Chondrocyte (in vitro differentiated cells): Measurements from ENCODE around the gene PGM2. TPM values are rescaled to one million over a fixed set of nuclear protein-coding genes. Genes with fewer than 3 reads are reported as not detected.

Source experiments
- DNase-seq: peaks from one replicate; pipeline ENCODE4 v3.0.0; 2021; ENCODE audit warnings: mixed read lengths, low spot score
- H3K27ac Mint-ChIP-seq: one replicate; pipeline ENCODE4 v1.8.0; 2021; ENCODE audit warnings: mild to moderate bottlenecking, moderate library complexity, mixed read lengths; ENCODE audit not compliant: unreplicated experiment
- H3K27me3 Mint-ChIP-seq: 2 replicates; pipeline ENCODE4 v1.8.0; 2021; ENCODE audit warnings: low read depth, mixed read lengths
- H3K36me3 Mint-ChIP-seq: 2 replicates; pipeline ENCODE4 v1.8.0; 2021; ENCODE audit warnings: low read depth, mixed read lengths
- H3K4me1 Mint-ChIP-seq: 2 replicates; pipeline ENCODE4 v1.8.0; 2021; ENCODE audit warnings: low read depth, mild to moderate bottlenecking, mixed read lengths
- H3K4me3 Mint-ChIP-seq: one replicate; pipeline ENCODE4 v1.8.0; 2021; ENCODE audit warnings: mild to moderate bottlenecking, moderate library complexity, mixed read lengths; ENCODE audit not compliant: unreplicated experiment
- H3K9me3 Mint-ChIP-seq: 2 replicates; pipeline ENCODE4 v1.8.0; 2021; ENCODE audit warnings: low read depth, mixed read lengths
- total RNA-seq: library from RNA; stranded (reverse); gene quantifications from 3 replicates; pipeline ENCODE4 v1.2.1, GENCODE V29; 2021
- TF ChIP-seq, protein P1 (sequence below): fragments of 200-600 bp; sonication (generic); IDR thresholded peaks from 2 replicates; pipeline ENCODE4 v1.5.0; 2021; ENCODE audit warnings: antibody characterized with exemption, mild to moderate bottlenecking, moderate library complexity

PGM2 gene
- total RNA-seq, 1 donor from 2014 or later, result 26.4 TPM

GRCh38 chr4:37879365-37879764 is 52.9 kb downstream of the PGM2 start:
- peaks cover 12% of the 10 kb centered on the region for H3K27me3 Mint-ChIP-seq
- no peak overlapping the region for H3K27ac Mint-ChIP-seq
- H3K4me3 Mint-ChIP-seq, result no peak overlapping the region
- no peak for DNase-seq
- TF ChIP-seq, protein P1, sequence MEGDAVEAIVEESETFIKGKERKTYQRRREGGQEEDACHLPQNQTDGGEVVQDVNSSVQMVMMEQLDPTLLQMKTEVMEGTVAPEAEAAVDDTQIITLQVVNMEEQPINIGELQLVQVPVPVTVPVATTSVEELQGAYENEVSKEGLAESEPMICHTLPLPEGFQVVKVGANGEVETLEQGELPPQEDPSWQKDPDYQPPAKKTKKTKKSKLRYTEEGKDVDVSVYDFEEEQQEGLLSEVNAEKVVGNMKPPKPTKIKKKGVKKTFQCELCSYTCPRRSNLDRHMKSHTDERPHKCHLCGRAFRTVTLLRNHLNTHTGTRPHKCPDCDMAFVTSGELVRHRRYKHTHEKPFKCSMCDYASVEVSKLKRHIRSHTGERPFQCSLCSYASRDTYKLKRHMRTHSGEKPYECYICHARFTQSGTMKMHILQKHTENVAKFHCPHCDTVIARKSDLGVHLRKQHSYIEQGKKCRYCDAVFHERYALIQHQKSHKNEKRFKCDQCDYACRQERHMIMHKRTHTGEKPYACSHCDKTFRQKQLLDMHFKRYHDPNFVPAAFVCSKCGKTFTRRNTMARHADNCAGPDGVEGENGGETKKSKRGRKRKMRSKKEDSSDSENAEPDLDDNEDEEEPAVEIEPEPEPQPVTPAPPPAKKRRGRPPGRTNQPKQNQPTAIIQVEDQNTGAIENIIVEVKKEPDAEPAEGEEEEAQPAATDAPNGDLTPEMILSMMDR, result no peak
- H3K4me1 Mint-ChIP-seq, result no peaks in the 10 kb centered on the region
- H3K9me3 Mint-ChIP-seq, result no peaks in the 10 kb centered on the region
- H3K36me3 Mint-ChIP-seq, result no peaks in the 10 kb centered on the region

DNA sequence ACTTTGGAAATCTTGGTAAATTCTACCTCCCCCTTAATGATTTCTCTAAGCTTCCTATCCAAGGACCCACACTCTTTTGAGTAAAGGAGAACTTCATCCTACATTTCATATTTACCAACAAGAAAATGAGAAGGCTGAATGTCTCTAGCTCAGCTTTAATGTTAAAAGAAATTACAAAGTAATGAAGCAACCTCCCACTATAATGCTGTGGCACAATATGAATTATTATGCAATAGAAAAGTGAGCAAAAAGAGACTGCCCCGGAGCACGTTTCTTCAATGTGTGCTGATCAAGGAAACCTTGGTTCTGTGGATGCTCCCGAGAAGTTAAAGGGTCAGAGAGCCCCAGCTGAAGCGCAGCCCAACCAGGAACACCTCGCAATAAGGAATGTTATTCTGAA is 55.3 kb downstream of the PGM2 start:
- Mint-ChIP-seq H3K9me3 (no peaks in the 10 kb centered on the region), H3K4me3 (no peak overlapping the region), H3K27ac (no peak overlapping the region), H3K27me3 (peaks cover 14% of the 10 kb centered on the region), H3K36me3 (no peaks in the 10 kb centered on the region), H3K4me1 (no peaks in the 10 kb centered on the region)
- no peak for DNase-seq
- TF ChIP-seq, protein P1, result no peak

DNA sequence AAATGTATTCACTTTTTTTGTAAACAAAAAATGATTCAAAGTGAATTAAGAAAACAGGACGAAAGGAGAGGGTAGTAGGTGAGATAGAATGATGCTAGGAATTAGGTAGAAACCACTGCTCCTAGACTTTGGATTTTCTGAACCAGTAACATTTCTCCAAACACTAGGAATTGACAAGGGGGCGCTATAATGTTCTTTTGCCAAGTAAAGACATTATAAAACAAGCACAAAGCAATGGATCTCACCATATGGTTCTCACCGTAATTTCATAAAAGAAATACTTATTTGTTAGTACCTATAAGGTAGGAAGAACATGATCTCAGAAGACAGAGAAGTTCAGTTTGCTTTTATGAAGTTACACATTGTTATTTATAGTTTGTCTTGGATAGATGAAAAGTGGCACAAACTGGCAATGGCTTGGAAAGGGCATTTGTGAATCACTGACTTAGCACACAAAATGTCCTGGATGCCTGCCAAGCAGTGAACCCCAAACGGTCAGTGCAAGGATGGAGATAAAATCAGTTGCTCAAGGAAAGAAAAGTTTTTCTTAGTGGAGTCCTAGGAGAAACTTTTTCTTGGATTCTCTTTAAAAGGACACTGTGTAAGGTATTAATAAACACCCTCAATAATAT is 56.3 kb downstream of the PGM2 start:
- H3K4me3 Mint-ChIP-seq, result no peak overlapping the region
- no peaks in the 10 kb centered on the region for H3K4me1 Mint-ChIP-seq
- H3K27ac Mint-ChIP-seq, result no peak overlapping the region
- H3K36me3 Mint-ChIP-seq, result no peaks in the 10 kb centered on the region
- TF ChIP-seq, protein P1, result peak; percentile 50
- H3K27me3 Mint-ChIP-seq, result peaks cover 14% of the 10 kb centered on the region
- no peaks in the 10 kb centered on the region for H3K9me3 Mint-ChIP-seq
- no peak for DNase-seq

DNA sequence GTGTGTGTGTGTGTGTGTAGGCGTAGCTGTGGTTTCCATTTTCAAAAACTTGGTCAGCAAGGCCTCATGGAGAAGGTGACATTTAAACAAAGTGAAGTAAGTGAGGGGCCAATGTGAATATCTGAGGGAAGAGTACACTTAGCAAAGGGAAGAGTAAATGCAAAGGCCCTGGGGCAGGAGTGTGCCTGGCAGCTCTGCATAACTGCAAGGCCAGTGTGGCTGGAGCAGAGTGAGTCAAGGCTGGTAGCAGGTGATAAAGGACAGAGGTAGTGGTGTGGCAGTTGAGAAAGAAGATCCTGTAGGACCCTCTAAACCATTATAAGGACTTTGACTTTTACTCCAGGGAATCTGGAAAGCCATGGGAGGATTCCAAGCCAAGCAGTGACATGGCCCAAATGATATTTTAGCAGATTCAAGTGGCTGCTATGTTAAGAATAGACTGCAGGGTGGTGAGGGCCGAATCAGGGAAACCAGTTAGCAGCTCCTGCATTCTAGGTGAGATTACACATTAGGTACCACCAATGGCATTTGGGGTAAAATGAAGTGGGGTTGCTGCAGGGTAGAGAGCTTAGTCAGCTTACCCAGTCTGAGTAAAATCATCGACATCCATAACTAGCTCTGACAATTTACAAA is 58.5 kb downstream of the PGM2 start:
- H3K36me3 Mint-ChIP-seq, result no peaks in the 10 kb centered on the region
- peaks cover 14% of the 10 kb centered on the region for H3K27me3 Mint-ChIP-seq
- no peak overlapping the region for H3K27ac Mint-ChIP-seq
- no peaks in the 10 kb centered on the region for H3K9me3 Mint-ChIP-seq
- peaks cover 3% of the 10 kb centered on the region for H3K4me1 Mint-ChIP-seq
- TF ChIP-seq, protein P1, result no peak
- DNase-seq, result no peak
- H3K4me3 Mint-ChIP-seq, result no peak overlapping the region

DNA sequence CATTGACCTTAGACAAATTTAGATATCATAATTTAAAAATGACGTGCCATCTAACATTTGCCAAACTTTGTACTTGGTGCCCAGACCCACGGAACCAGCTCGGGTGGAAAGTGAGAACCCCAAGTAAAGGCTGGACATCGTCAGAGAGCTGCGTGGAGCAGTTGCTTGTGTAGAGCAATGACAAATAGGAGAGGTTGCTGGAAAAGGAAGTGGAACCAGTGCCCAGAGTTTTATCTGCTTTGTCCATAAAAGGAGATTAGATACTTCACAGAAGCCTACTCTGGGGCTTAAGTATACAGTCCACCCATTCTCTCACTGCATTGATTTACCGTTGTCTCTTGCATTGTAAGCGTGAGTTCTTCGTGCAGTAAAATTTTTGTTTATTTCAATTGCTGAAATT is 59.0 kb downstream of the PGM2 start:
- no peak for DNase-seq

More for the DNA sequence above, 59.0 kb downstream of the PGM2 start:
- TF ChIP-seq, protein P1, result no peak
- no peaks in the 10 kb centered on the region for H3K9me3 Mint-ChIP-seq
- H3K4me1 Mint-ChIP-seq, result peaks cover 7% of the 10 kb centered on the region
- H3K36me3 Mint-ChIP-seq, result no peaks in the 10 kb centered on the region
- no peak overlapping the region for H3K27ac Mint-ChIP-seq
- no peak overlapping the region for H3K4me3 Mint-ChIP-seq
- H3K27me3 Mint-ChIP-seq, result peaks cover 14% of the 10 kb centered on the region
